Epithelial cell of prostate (primary cell): ENCODE results near the gene SOCS3.
A peak's percentile ranks its signal among the peaks of the same experiment; 100 is the strongest.

Experiments used
- DNase-seq: peaks from one replicate; pipeline ENCODE4 v3.0.0-alpha.2; 2011; ENCODE audit warnings: low read depth, low spot score
- H3K27ac ChIP-seq: fragments of 450-650 bp; 2 replicates; pipeline ENCODE4 v1.5.1; 2017; ENCODE audit warnings: mild to moderate bottlenecking

Gene SOCS3, protein sequence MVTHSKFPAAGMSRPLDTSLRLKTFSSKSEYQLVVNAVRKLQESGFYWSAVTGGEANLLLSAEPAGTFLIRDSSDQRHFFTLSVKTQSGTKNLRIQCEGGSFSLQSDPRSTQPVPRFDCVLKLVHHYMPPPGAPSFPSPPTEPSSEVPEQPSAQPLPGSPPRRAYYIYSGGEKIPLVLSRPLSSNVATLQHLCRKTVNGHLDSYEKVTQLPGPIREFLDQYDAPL

DNA sequence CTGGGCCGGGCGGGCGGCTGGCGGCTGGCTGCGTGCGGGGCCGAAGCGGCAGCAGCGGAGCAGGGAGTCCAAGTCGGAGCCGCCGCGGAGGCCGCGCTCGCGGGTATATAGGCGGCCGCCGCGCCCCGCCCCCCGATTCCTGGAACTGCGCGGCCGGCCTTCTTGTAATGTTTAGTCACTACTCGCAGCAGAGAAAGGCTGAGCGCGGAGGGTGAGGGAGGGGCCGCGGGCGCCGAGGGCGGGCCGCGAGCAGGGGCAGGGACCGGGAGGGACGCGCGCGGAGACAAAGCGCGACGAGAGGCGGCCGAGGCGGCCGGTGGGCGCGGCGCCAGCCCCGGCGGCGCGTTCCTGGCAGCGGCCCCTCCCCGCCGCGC lies at the start of gene SOCS3:
SOCS3 (minus strand) TSS at position 81 of the 374 bp plus-strand sequence. CDS start 982 bp downstream, outside the sequence.
- DNase-seq, result peak; percentile 80
- peak within 1 kb of the TSS; percentile 69 for H3K27ac ChIP-seq

DNA sequence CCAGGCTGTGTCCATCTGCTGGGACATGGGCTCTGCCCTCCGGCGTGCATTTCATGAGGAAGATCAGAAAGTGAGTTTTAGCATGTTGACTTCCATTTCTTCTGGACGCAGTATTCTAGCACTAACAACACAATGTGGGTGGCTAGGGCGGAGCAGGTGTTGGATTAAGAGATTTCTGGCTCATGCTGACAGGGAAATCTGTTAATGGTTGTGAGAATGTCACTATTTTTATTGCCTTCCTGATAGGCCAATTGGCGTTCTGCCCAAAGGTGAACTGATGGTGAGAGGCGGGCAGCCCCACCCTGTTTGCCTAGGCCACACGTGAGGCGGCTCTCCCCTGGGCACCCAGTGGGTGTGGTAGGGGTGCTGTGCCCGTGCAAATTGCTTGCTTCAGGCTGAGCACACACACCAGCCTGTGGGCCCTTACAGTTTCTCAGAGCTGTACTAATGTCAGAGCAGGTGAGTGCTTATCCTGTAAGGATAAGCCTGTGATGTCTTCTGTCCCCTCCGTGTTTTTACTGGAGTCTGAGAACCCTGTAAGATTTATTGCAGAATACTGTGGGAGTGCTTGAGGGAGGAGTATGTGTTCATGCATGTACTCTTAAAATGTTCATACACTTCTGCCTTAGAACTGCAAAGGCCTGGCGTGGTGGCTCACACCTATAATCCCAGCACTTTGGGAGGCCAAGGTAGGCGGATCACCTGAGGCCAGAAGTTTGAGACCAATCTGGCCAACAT lies 49.5 kb upstream of the SOCS3 start:
- DNase-seq, result no peak
- peak overlapping the region; percentile 9 for H3K27ac ChIP-seq

DNA sequence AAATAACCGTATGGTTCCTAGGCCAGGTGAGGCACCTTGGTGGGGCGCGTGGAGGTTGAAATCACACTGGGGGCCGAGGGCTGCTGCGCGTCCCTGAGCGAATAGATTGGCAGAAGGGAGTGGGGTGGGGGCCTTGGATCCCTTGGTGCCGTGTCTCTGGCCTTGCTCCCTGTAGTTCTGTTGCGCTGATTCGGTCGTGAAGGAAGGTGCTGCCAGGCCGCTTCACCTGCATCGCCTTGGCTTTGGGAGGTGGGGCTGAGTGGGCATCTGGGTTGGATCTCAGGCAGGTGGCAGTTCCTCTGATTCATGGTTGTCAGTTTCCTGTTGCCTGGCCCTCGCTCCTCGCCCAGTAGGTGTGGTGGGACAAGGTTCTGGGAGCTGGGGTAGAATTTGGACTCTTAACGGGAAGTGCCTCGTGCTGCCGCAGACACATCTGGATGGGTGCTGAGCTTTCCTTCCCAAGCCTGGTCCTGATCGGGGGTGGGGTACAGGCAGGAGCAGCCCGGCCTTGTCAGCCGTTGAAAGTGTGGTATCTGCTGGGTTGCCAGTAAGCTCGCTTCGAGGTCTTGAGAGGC lies 48.7 kb upstream of the SOCS3 start:
- no peak for DNase-seq
- peak overlapping the region; percentile 9 for H3K27ac ChIP-seq

DNA sequence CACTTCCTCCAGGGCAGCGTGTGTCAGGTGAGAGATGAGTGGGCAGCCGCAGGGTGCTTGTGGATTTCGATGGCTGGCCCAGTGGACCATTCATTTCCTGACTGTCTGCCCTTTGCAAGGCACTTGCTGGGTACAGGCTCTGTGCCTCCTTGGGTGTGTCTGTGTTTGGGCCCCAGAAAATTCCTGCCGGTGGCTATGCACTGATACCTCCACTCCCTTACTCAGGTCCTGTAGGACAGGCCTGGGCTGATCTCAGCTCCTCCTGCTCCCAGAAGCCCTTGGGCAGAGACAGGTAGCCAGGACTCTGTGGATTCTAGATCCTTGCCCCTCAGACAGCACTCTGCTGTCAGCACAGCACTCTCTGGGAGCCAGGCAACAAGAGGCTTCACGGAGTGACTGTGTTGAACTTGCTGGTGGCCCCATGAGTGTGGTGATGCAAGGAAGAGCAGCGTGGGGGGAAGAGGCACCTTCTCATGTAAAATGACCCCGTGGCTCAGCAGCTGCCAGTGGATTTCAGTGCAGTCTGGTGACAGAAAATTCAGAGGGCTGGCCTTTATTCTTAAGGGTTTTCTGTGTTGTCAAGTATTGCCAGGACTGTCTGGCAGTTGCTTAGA lies 47.6 kb upstream of the SOCS3 start:
- no peak overlapping the region for H3K27ac ChIP-seq
- DNase-seq, result no peak

DNA sequence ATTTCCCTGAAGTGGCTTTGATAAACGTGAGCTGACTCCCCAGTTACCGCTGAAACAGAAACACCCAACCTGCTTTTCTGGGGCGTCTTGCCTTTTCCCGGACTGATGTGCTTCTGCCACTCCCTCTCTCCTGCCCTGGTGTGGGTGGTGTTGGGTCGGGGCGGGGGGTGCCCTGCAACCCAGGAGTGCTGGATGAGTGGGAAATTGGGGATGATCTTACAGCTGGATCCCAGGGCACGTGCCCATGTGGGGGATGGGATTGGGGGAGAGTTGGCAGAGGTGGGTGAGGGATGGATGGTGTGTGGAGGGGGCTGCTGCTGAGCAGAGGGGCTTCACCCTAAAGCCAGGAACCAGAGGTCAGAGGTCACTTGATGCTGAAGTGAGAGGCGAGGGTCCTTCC lies 47.0 kb upstream of the SOCS3 start:
- H3K27ac ChIP-seq, result no peak overlapping the region
- DNase-seq, result no peak

DNA sequence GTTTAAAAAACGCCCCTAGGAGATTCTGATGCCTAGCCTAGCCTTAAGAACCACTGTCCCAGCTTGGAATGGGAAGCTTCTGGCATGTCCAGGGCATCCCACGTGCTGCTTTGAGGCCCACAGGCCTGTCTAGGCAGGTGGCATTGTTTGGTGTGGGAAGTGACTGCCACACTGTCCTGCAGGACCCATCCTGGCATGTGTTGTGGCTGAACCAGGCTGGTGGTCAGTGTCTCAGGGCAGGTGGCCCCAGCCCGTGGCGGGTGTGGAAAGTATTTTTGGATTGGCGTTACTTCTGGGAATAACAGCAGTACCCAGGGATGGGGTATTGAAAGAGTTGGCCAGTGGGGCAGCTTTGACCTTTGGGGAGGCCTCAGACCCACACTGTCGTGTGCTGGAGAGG lies 46.5 kb upstream of the SOCS3 start:
- no peak overlapping the region for H3K27ac ChIP-seq
- DNase-seq, result no peak

DNA sequence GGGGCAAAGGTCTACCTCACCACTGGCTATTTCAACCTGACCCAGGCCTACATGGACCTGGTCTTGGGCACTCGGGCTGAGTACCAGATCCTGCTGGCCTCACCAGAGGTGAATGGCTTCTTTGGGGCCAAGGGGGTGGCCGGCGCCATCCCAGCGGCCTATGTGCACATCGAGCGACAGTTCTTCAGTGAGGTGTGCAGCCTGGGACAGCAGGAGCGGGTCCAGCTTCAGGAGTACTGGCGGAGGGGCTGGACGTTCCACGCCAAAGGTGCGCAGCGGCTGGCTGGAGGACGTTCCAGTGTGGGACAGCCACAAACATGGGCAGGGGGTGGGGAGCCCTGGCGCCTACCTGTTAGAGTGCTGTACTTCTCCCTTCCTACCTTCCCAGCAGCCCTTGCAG lies 43.9 kb upstream of the SOCS3 start:
- no peak for DNase-seq

DNA sequence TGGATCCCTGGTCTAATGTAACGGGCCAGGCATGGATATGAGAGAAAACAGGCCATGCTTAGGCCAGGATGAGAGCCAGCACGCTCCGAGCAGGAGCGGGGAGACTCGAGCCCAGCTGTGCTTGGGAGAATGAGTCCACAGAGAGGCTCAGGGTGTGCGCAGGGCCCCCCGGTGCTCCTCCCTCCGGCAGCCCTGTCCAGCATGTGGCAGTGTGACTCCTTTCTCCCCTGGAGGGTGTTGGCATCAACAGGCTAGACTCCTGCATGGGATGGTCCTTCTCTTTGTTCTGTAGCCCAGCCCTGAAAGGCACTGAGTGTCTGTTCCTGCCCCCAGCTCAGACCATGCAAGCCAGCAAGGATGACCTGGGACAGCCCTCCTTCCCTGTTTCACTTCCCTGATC lies 42.0 kb upstream of the SOCS3 start:
- peak overlapping the region; percentile 60 for H3K27ac ChIP-seq
- no peak for DNase-seq

More for the DNA sequence above, 43.9 kb upstream of the SOCS3 start:
- H3K27ac ChIP-seq, result no peak overlapping the region

DNA sequence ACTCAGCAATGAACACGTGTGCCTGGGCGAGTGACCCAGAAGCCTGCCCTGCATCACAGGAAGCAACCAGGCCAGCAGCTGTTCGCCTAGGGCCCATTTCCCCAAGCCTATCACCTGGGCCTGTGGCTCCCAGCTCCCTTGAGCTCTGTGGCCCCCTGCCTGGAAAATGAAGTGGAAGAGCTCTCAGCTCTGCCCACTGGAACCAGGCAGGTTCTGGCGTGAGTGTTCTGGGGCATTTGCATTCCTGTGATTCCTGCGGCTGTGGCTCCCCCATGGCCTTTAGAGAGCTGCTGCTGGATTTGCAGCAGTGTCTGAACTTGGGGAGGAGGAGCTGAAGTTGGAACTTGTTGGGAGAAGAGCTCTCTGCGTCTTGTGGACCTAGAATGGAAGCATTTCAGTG lies 41.4 kb upstream of the SOCS3 start:
- DNase-seq, result no peak

DNA sequence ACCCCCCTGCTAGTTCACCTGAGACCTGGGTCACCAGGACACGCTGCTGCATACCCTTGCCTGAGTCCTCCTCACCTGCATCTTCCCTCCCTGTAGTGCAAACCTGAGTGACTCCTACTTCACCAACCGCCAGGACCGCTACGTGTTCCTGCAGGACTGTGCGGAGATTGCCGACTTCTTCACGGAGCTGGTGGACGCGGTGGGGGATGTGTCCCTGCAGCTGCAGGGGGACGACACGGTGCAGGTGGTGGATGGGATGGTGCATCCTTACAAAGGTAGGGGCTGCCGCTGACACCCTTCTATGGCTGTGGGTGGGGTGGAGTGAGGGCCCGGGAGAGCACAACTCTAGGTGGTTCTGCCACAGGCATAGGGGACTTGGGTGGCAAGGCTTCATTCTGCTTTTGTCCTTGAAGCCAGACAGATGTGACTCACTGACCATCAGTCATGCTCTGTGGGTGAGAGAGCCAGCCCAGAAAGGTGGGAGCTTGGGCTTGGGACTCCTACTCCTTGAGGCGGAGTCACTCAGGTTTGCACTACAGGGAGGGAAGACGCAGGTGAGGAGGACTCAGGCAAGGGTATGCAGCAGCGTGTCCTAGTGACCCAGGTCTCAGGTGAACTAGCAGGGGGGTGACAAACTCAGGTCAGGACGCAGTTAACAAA lies 40.8 kb upstream of the SOCS3 start:
- peak overlapping the region; percentile 60 for H3K27ac ChIP-seq
- no peak for DNase-seq

More for the DNA sequence above, 41.4 kb upstream of the SOCS3 start:
- H3K27ac ChIP-seq, result peak overlapping the region; percentile 60

DNA sequence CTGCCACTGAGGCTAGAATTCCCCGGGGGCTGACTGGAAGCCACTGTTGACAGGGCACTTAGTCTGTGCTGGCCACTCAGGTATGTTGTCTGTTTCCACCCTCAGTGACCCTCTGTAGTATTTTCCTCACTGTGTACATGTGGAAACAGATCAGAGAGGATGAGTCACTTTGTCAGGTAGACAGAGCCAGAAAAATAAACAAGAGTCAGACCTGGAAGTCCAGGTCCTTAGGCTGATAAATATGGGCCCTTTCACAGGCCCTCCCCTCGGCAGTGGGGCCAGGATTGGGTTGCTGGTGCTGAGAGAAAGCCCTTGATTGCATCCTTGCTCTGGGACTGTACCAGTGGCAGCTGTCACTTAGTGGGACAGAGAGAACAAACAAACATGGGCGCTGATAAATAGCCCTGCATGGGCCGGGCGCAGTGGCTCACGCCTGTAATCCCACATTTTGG lies 39.8 kb upstream of the SOCS3 start:
- DNase-seq, result no peak
- H3K27ac ChIP-seq, result peak overlapping the region; percentile 2

DNA sequence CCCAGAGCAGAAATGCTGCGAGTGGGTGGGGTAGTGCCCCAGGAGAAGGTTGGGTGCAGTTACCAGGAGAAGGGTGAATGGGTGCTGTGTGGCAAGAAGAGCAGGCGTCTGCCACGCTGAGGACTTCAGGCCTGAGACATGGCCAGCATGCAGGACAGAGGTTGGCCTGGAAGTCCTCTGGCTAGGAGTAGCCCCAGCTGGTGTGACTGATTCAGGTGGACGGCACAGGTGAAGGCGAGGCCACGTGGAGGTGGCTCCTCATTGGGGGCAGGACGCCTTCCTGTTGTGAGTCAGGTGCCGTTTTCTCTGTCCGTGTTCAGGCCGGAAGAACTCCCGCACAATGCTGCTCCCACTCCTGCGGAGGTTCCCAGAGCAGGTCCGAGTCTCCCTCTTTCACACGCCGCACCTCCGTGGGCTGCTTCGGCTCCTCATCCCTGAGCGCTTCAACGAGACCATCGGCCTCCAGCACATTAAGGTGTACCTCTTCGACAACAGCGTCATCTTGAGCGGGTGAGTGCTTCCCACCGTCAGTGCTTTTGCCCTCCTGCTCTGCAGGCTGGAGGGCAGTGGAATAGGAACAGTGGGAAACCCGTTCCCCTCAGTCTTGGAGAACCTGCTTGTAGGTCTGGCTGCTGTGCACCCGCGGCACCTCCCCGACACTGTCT lies 39.3 kb upstream of the SOCS3 start:
- H3K27ac ChIP-seq, result peak overlapping the region; percentile 2

DNA sequence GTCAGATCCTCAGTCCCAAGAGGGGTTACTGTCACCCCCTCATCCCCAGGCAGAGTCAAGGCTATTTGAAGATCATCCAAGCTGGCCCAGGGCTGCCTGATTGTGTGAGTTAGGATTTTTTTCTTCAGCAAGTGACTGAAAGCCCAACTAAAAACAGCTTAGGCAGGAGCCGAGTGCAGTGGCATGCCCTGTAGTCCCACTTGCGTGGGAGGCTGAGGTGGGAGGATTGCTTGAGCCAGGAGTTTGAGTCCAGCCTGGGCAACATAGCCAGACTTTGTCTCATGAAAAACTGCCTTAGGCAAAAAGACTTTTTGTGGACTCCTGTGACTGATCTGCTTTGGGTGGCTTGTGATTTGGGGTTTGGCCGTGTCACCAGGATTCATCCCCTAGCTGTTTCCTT lies 38.5 kb upstream of the SOCS3 start:
- H3K27ac ChIP-seq, result no peak overlapping the region
- DNase-seq, result no peak

More for the DNA sequence above, 39.3 kb upstream of the SOCS3 start:
- DNase-seq, result no peak

DNA sequence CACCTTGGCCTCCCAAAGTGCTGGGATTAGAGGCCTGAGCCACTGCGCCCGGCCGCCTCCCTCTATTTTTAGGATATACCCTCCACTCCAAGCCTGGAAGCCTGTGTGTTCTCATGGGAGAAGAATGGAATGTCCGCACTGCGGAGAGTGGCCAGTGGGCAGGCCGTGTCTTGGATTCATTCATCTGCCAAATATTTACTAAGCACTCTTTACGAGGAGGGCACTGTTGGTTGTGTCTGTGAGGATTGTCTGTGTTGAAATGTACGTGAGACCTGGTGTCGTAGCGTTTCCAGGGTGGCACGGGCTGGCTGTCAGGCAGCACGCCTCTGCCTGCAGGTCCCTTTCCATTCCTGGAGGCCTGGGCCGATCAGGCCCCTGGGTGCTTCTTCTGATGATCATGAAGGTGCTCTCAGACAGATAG lies 37.8 kb upstream of the SOCS3 start:
- no peak overlapping the region for H3K27ac ChIP-seq
- no peak for DNase-seq

DNA sequence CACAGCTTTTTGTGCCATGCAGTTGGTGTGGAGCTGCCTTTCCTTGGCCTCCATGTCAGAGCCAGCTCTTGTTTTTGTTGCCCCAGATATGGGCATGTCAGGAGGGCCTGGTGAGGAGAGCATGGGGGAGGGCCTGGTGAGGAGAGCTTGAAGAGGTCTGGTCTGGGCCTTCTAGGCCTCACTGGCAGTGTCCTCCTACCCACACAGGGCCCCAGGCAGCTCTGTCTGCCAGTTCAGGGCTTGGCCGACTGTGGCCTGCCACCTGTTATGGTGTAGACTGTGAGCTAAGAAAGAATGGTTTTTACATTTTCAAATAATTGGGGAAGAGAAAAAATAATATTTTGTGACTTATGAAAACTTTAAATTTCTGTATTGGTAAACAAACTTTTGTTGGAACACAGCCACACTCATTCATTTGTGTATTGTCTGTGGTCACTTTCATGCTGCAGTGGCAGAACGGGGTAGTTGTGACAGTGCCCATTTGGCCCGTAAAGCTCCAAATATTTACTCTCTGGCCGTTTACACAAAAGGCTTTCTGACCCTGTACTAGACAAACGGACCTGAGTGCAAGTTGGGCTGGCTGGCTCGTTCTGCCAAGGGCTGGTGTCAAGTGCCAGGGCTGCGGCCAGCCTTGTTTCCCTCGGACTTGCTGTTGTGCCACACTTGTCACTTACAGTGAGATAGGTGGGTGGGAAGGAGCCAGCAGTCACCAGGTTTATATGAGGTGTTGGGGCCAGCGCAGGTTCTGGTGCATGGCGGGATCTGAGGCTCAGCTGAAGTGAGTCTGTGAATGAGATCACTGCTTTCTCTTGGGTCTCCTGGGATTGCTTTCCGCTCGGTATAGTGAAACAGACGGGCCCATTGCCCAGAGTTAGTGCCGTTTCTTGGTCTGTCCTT lies 36.8 kb upstream of the SOCS3 start:
- H3K27ac ChIP-seq, result no peak overlapping the region

DNA sequence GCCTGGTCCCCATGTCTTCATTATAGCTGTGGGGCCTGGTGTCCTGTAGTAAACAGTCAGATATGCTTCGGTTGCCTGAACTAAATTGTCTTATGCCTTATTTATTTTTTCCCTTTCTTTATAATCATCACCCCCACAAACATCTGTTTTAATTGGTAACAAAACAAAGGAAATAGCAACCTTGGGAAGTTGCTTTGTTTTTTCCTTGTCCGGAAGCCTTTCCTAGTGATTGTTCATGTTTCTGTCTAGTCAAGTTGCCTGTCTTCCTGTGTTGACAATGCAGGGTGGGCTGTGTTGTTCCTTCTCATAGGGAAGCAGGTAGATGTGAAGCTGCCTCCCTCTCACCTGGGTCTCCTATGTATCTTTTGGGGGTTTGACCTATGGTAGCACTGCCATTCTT lies 35.3 kb upstream of the SOCS3 start:
- DNase-seq, result no peak
- H3K27ac ChIP-seq, result no peak overlapping the region

More for the DNA sequence above, 36.8 kb upstream of the SOCS3 start:
- DNase-seq, result no peak

DNA sequence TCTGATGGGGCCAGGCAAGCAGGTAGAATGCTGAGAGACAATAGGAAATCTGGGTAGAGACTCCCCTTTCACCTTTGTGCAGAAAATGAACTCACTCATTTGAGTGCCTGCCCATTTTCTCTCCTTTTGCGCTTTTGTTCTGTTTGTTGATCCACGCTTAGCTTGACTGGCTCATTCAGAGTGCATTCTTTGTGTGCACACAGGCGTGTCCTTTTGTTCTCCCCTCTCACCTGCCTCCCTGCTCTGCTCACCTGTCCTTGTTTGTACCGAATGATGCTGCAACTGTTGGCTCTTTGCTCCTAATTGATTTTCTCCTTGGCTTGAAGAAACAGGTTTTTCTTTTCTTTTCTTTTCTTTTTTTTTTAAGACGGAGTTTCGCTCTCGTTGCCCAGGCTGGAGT lies 34.3 kb upstream of the SOCS3 start:
- H3K27ac ChIP-seq, result no peak overlapping the region
- no peak for DNase-seq

DNA sequence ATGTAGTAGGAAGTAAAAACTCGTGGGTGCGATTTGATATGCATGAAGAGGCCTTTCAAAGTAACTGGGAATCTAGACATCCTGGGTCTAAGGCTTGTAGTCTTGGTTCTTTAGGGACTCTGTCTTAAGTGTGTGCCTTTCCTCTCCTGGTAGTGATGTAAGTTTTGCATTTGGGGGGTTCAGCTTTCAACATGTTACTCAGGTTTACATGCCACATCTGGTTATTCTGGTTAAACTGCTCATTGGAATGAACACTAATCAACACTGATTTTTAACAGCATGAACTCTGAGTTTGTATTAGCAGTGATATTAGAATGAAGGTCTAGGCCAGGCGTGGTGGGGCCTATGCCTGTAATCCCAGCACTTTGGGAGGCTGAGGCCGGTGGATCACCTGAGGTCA lies 33.7 kb upstream of the SOCS3 start:
- H3K27ac ChIP-seq, result no peak overlapping the region
- DNase-seq, result no peak

DNA sequence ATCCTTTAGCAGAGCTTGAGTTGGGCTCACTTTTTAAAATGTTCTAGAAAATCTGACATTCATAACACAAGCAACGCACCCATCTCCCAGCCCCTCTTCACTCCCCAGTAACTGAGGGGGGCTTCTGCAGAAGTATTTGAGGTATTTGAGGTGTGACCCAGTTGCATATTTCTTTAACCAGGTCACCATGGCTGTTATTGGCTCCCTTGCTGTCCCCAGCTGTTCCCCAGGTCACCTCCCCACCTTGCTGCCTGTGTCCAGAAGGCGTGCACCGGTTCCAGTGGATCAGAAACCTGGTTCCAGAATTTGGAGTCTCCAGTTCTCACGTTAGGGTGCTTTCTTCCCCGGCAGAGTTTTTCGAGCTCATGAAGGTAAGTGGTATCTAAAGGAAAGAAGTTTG lies 32.4 kb upstream of the SOCS3 start:
- DNase-seq, result no peak
- peak overlapping the region; percentile 30 for H3K27ac ChIP-seq
